ENCODE measurements around the gene SORBS1. TPM values are rescaled to one million over a fixed set of nuclear protein-coding genes. Genes with fewer than 3 reads are reported as not detected.
A peak's percentile ranks its signal among the peaks of the same experiment; 100 is the strongest.

SORBS1 gene
- total and polyA plus RNA-seq, 4 donors = 33.2 to 71.3 (median 44.1) TPM

DNA sequence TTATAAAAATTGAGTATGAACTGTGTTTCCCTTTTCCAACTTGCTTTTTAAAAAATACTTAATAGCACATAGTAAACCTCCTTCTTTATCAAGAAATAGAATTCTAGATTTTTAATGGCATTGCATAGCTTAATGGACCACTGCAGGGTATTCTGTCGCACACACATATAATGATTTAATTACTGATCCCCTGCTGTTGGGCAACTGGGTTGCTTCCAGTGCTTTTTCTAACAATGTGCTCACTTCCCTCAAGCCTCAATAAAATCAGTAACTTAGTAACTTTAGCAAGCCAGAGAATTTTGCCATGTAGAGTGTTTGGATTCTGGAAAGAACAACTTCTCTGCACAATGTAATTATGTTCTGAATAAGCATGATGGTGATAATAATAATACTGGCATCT, 221.3 kb downstream of the SORBS1 start:
- WGBS = 98% methylated on average over 1 of the region's 1 CpG
- no peak for TF ChIP-seq HNF4A (conservative IDR thresholded peaks at IDR 0.05)
- TF ChIP-seq FOXA2 (IDR thresholded peaks at IDR 0.05) = no peak
- TF ChIP-seq EGR1 (IDR thresholded peaks at IDR 0.05; ENCODE audit: low read depth in 2 of 2) = no peak
- TF ChIP-seq, protein P1, sequence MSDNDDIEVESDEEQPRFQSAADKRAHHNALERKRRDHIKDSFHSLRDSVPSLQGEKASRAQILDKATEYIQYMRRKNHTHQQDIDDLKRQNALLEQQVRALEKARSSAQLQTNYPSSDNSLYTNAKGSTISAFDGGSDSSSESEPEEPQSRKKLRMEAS (IDR thresholded peaks at IDR 0.05) = no peak
- peaks cover 16 to 22% (median 19%) of the 10 kb centered on the region in 4 donors for H3K36me3 ChIP-seq (ENCODE audit: control insufficient read depth in 4 of 4, insufficient read depth in 3 of 4, low read depth in 1 of 4, low read length in 3 of 4)
- H3K9me3 ChIP-seq (ENCODE audit: control insufficient read depth in 4 of 4, low read length in 3 of 4) = no peaks in the 10 kb centered on the region
- H3K27ac ChIP-seq (ENCODE audit: low read depth in 1 of 2, low read length in 2 of 2) = no peak overlapping the region
- DNase-seq (ENCODE audit: low spot score) = no peak
- H3K4me3 ChIP-seq (ENCODE audit: low read depth in 1 of 3, low read length in 3 of 3) = no peak overlapping the region
- H3K9ac ChIP-seq (ENCODE audit: low read depth in 1 of 2, low read length in 2 of 2) = no peak overlapping the region
- no peaks in the 10 kb centered on the region for H3K27me3 ChIP-seq (ENCODE audit: control insufficient read depth in 4 of 4, insufficient read depth in 4 of 4, low read length in 3 of 4)
- H3K4me1 ChIP-seq (ENCODE audit: control insufficient read depth in 4 of 4, insufficient read depth in 4 of 4, low read length in 3 of 4) = peaks cover 0 to 2% (median 0%) of the 10 kb centered on the region in 4 donors

DNA sequence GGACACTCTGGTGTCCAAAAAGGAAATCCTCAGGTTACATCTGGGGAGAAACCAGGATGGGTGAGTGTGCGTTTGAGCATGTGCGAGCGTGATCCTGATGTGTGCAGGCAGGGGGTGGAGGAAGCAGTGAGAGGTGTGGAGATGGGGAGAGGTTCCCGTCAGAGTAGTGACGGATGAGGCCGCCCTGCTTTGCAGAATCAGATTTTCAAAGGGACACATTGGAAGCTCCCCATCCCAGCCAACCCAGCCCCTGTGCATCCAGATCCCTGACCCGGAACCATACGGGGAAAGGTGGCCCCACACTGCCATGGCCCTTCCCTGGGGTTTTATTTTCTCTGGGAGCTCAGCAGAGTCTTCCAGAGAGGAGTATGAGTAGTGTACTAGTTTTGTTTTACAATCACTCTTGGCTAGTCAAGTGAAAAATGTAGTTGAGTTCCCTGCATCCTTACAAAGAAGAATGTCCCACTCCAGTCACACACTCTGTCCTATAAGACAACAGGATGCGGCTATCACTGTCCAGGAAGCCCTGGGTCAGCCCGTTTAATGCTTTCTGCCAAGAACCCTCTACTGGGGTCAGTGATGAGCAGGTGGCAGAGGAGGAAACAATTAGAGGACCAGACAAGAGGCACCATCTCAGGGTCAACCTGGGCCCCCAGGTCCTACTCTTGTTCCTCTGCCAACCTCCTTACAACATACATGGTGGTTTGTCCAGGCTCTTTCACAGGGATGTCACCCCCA, 223.6 kb downstream of the SORBS1 start:
- H3K9me3 ChIP-seq (ENCODE audit: control insufficient read depth in 4 of 4, low read length in 3 of 4) = no peaks in the 10 kb centered on the region
- H3K27me3 ChIP-seq (ENCODE audit: control insufficient read depth in 4 of 4, insufficient read depth in 4 of 4, low read length in 3 of 4) = no peaks in the 10 kb centered on the region
- WGBS = 87% methylated on average over 10 of the region's 10 CpGs
- no peak for DNase-seq (ENCODE audit: low spot score)
- no peak overlapping the region for H3K4me3 ChIP-seq (ENCODE audit: low read depth in 1 of 3, low read length in 3 of 3)
- no peak overlapping the region for H3K9ac ChIP-seq (ENCODE audit: low read depth in 1 of 2, low read length in 2 of 2)
- H3K4me1 ChIP-seq (ENCODE audit: control insufficient read depth in 4 of 4, insufficient read depth in 4 of 4, low read length in 3 of 4) = peaks cover 0 to 2% (median 0%) of the 10 kb centered on the region in 4 donors
- peak overlapping the region in 1 of 2 donors; percentile 38 for H3K27ac ChIP-seq (ENCODE audit: low read depth in 1 of 2, low read length in 2 of 2)
- TF ChIP-seq NR2F2 (IDR thresholded peaks at IDR 0.05) = peak; percentile 75
- no peak for TF ChIP-seq EGR1 (IDR thresholded peaks at IDR 0.05; ENCODE audit: low read depth in 2 of 2)
- H3K36me3 ChIP-seq (ENCODE audit: control insufficient read depth in 4 of 4, insufficient read depth in 3 of 4, low read depth in 1 of 4, low read length in 3 of 4) = peaks cover 6 to 26% (median 20%) of the 10 kb centered on the region in 4 donors

DNA sequence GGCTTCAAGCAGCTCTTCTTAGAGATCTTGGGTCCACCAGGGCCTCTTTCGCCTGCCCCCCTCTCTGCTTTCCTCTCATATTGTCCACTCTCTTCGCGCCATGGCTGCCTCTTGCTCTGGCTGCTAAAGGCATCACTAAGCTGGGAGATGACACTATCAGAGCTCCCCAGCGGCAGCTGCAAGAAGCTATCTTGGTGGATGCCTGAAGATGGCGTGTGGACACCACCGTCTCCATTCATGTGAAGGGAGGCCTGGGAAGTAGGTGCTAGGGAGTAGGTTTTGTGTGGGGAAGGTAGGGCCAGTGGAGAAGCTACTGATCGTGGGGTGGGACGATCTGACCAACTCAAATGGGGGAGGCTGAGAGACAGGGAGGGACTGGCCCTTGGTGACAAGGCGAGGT, 224.5 kb downstream of the SORBS1 start:
- 98% methylated on average over 9 of the region's 9 CpGs for WGBS
- Histone ChIP-seq H3K27me3 (ENCODE audit: control insufficient read depth in 4 of 4, insufficient read depth in 4 of 4, low read length in 3 of 4) (no peaks in the 10 kb centered on the region), H3K36me3 (ENCODE audit: control insufficient read depth in 4 of 4, insufficient read depth in 3 of 4, low read depth in 1 of 4, low read length in 3 of 4) (peaks cover 6 to 26% (median 20%) of the 10 kb centered on the region in 4 donors), H3K27ac (ENCODE audit: low read depth in 1 of 2, low read length in 2 of 2) (peak overlapping the region in 1 of 2 donors; percentile 76), H3K4me3 (ENCODE audit: low read depth in 1 of 3, low read length in 3 of 3) (no peak overlapping the region), H3K4me1 (ENCODE audit: control insufficient read depth in 4 of 4, insufficient read depth in 4 of 4, low read length in 3 of 4) (peaks cover 0 to 2% (median 0%) of the 10 kb centered on the region in 4 donors), H3K9ac (ENCODE audit: low read depth in 1 of 2, low read length in 2 of 2) (no peak overlapping the region), H3K9me3 (ENCODE audit: control insufficient read depth in 4 of 4, low read length in 3 of 4) (no peaks in the 10 kb centered on the region)
- DNase-seq (ENCODE audit: low spot score) = no peak
- TF ChIP-seq, protein P1 (IDR thresholded peaks at IDR 0.05) = no peak
- TF ChIP-seq NR2F2 (IDR thresholded peaks at IDR 0.05) (no peak), GABPA (IDR thresholded peaks at IDR 0.05 in 1 of 2, conservative IDR thresholded peaks at IDR 0.05 in 1 of 2) (no peak), FOXA2 (IDR thresholded peaks at IDR 0.05) (no peak), EGR1 (IDR thresholded peaks at IDR 0.05; ENCODE audit: low read depth in 2 of 2) (no peak), FOXA1 (IDR thresholded peaks at IDR 0.05) (no peak), SP1 (IDR thresholded peaks at IDR 0.05) (no peak), YY1 (IDR thresholded peaks at IDR 0.05) (no peak), HNF4G (IDR thresholded peaks at IDR 0.05) (no peak), JUND (IDR thresholded peaks at IDR 0.05) (no peak), RXRA (IDR thresholded peaks at IDR 0.05) (no peak), TAF1 (conservative IDR thresholded peaks at IDR 0.05) (no peak), RAD21 (IDR thresholded peaks at IDR 0.05) (no peak), HNF4A (conservative IDR thresholded peaks at IDR 0.05) (no peak)
- TF ChIP-seq, protein P2, sequence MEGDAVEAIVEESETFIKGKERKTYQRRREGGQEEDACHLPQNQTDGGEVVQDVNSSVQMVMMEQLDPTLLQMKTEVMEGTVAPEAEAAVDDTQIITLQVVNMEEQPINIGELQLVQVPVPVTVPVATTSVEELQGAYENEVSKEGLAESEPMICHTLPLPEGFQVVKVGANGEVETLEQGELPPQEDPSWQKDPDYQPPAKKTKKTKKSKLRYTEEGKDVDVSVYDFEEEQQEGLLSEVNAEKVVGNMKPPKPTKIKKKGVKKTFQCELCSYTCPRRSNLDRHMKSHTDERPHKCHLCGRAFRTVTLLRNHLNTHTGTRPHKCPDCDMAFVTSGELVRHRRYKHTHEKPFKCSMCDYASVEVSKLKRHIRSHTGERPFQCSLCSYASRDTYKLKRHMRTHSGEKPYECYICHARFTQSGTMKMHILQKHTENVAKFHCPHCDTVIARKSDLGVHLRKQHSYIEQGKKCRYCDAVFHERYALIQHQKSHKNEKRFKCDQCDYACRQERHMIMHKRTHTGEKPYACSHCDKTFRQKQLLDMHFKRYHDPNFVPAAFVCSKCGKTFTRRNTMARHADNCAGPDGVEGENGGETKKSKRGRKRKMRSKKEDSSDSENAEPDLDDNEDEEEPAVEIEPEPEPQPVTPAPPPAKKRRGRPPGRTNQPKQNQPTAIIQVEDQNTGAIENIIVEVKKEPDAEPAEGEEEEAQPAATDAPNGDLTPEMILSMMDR (IDR thresholded peaks at IDR 0.05; ENCODE audit: low read depth, low read length, missing input control) = no peak
- TF ChIP-seq, protein P3, sequence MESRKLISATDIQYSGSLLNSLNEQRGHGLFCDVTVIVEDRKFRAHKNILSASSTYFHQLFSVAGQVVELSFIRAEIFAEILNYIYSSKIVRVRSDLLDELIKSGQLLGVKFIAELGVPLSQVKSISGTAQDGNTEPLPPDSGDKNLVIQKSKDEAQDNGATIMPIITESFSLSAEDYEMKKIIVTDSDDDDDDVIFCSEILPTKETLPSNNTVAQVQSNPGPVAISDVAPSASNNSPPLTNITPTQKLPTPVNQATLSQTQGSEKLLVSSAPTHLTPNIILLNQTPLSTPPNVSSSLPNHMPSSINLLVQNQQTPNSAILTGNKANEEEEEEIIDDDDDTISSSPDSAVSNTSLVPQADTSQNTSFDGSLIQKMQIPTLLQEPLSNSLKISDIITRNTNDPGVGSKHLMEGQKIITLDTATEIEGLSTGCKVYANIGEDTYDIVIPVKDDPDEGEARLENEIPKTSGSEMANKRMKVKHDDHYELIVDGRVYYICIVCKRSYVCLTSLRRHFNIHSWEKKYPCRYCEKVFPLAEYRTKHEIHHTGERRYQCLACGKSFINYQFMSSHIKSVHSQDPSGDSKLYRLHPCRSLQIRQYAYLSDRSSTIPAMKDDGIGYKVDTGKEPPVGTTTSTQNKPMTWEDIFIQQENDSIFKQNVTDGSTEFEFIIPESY (IDR thresholded peaks at IDR 0.05) = no peak
- TF ChIP-seq, protein P4, sequence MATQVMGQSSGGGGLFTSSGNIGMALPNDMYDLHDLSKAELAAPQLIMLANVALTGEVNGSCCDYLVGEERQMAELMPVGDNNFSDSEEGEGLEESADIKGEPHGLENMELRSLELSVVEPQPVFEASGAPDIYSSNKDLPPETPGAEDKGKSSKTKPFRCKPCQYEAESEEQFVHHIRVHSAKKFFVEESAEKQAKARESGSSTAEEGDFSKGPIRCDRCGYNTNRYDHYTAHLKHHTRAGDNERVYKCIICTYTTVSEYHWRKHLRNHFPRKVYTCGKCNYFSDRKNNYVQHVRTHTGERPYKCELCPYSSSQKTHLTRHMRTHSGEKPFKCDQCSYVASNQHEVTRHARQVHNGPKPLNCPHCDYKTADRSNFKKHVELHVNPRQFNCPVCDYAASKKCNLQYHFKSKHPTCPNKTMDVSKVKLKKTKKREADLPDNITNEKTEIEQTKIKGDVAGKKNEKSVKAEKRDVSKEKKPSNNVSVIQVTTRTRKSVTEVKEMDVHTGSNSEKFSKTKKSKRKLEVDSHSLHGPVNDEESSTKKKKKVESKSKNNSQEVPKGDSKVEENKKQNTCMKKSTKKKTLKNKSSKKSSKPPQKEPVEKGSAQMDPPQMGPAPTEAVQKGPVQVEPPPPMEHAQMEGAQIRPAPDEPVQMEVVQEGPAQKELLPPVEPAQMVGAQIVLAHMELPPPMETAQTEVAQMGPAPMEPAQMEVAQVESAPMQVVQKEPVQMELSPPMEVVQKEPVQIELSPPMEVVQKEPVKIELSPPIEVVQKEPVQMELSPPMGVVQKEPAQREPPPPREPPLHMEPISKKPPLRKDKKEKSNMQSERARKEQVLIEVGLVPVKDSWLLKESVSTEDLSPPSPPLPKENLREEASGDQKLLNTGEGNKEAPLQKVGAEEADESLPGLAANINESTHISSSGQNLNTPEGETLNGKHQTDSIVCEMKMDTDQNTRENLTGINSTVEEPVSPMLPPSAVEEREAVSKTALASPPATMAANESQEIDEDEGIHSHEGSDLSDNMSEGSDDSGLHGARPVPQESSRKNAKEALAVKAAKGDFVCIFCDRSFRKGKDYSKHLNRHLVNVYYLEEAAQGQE (IDR thresholded peaks at IDR 0.05) = no peak
- TF ChIP-seq, protein P5, sequence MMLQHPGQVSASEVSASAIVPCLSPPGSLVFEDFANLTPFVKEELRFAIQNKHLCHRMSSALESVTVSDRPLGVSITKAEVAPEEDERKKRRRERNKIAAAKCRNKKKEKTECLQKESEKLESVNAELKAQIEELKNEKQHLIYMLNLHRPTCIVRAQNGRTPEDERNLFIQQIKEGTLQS (IDR thresholded peaks at IDR 0.05) = no peak

Data from liver (tissue), 9 donors.